DMS153 treated with DMSO at 0.1 percent for 48 hours (cell line): ENCODE results near the gene STAMBP.
"Not testable (repeated sequence)": the region's sequence is repeated elsewhere in the genome, so short reads cannot be mapped to it uniquely, and the experiment has no call there.

Experiments used
- DNase-seq: peaks from one replicate; lab custom pipeline; 2025; ENCODE audit not compliant: unreplicated experiment; lab: John Stamatoyannopoulos, UW

STAMBP gene

GRCh38 chr2:73828818-73829570, at the start of gene STAMBP:
Gene STAMBP (plus strand): TSS chr2:73828961. CDS start chr2:73830857, 1,896 bp downstream.
- peak; percentile 92 for DNase-seq

GRCh38 chr2:73779467-73780236, 49.1 kb upstream of the STAMBP start, which contains the start of gene DUSP11:
Gene DUSP11 (minus strand): TSS chr2:73780103. CDS start chr2:73779974, 129 bp downstream.
- peak; percentile 71 for DNase-seq

GRCh38 chr2:73780237-73780582, 48.6 kb upstream of the STAMBP start:
- DNase-seq = no peak

GRCh38 chr2:73783402-73783801, 45.4 kb upstream of the STAMBP start:
- not testable (repeated sequence) for DNase-seq

- DNase-seq = not testable (repeated sequence)
These were observed 44.9 kb upstream of the STAMBP start, which contains the start of gene C2orf78 for GRCh38 chr2:73783883-73784282. Gene C2orf78 (plus strand): TSS chr2:73784183. CDS start chr2:73784310, 127 bp downstream.

- DNase-seq = no peak
These were observed 16.9 kb upstream of the STAMBP start for GRCh38 chr2:73811878-73812277.

GRCh38 chr2:73812635-73813034, 16.1 kb upstream of the STAMBP start:
- DNase-seq = no peak

- DNase-seq = no peak
These were observed 10.5 kb upstream of the STAMBP start for GRCh38 chr2:73818296-73818695.

- DNase-seq = no peak
These were observed 7.5 kb upstream of the STAMBP start for GRCh38 chr2:73821227-73821626.

GRCh38 chr2:73821669-73822068, 7.1 kb upstream of the STAMBP start:
- DNase-seq = no peak

GRCh38 chr2:73822276-73822675, 6.5 kb upstream of the STAMBP start:
- DNase-seq = no peak

- no peak for DNase-seq
These were observed 5.8 kb upstream of the STAMBP start for GRCh38 chr2:73822991-73823390.

GRCh38 chr2:73823416-73823815, 5.3 kb upstream of the STAMBP start:
- DNase-seq = no peak

- DNase-seq = peak; percentile 67
These were observed 4.7 kb upstream of the STAMBP start for GRCh38 chr2:73823916-73824523.

GRCh38 chr2:73825408-73825807, 3.4 kb upstream of the STAMBP start:
- no peak for DNase-seq

GRCh38 chr2:73827018-73827417, 1.7 kb upstream of the STAMBP start:
- no peak for DNase-seq

GRCh38 chr2:73827660-73828388, 937 bp upstream of the STAMBP start:
- no peak for DNase-seq

- no peak for DNase-seq
These were observed 358 bp upstream of the STAMBP start for GRCh38 chr2:73828389-73828817.

- no peak for DNase-seq
These were observed 2.2 kb downstream of the STAMBP start for GRCh38 chr2:73830871-73831401.

- DNase-seq = no peak
These were observed 4.2 kb downstream of the STAMBP start for GRCh38 chr2:73832930-73833329.
